22Rv1 (cell line): ENCODE measurements around the gene ANKHD1.

Experiments used
- CTCF ChIP-seq: fragments of 450-650 bp; IDR thresholded peaks from 2 replicates; pipeline ENCODE4 v1.5.1; 2017; ENCODE audit warnings: mild to moderate bottlenecking
- ZFX ChIP-seq: fragments of 450-650 bp; IDR thresholded peaks from 2 replicates; pipeline ENCODE4 v1.6.1; 2017; ENCODE audit warnings: antibody characterized with exemption, borderline replicate concordance

- TF ChIP-seq CTCF: no peak
- TF ChIP-seq ZFX: no peak
Measured at GRCh38 chr5:140388052-140388451, 13.6 kb upstream of the ANKHD1 start.
